H9 (cell line): ENCODE data around the gene DENND5A. TPM values are rescaled to one million over a fixed set of nuclear protein-coding genes. Genes with fewer than 3 reads are reported as not detected.

ENCODE experiments used
- DNase-seq: peaks from one replicate; pipeline ENCODE4 v3.0.0-alpha.2; 2017
- H2AFZ ChIP-seq: one replicate; pipeline ENCODE4 v1.6.1; 2013; ENCODE audit warnings: mild to moderate bottlenecking, low read length, control low read depth, moderate library complexity
- H2AK5ac ChIP-seq: 2 replicates; pipeline ENCODE4 v1.6.1; 2013; ENCODE audit warnings: low read length, control low read depth, mixed read lengths; ENCODE audit not compliant: insufficient read length
- H2BK120ac ChIP-seq: one replicate; pipeline ENCODE4 v1.6.1; 2013; ENCODE audit warnings: low read depth, mild to moderate bottlenecking, low read length, control low read depth, inconsistent platforms; ENCODE audit not compliant: poor library complexity, severe bottlenecking
- H2BK12ac ChIP-seq: 2 replicates; pipeline ENCODE4 v1.6.1; 2013; ENCODE audit warnings: low read length, control low read depth, mixed read lengths, low read depth; ENCODE audit not compliant: insufficient read length
- H2BK15ac ChIP-seq: 2 replicates; pipeline ENCODE4 v1.6.1; 2013; ENCODE audit warnings: low read depth, low read length, control low read depth
- H2BK20ac ChIP-seq: one replicate; pipeline ENCODE4 v1.6.1; 2013; ENCODE audit warnings: low read depth, mild to moderate bottlenecking, low read length, control low read depth, inconsistent platforms; ENCODE audit not compliant: poor library complexity, severe bottlenecking
- H2BK5ac ChIP-seq: 2 replicates; pipeline ENCODE4 v1.6.1; 2013; ENCODE audit warnings: low read length, control low read depth, mixed read lengths; ENCODE audit not compliant: insufficient read length
- H3K14ac ChIP-seq: 2 replicates; pipeline ENCODE4 v1.6.1; 2013; ENCODE audit warnings: low read length, control low read depth; ENCODE audit not compliant: insufficient read depth
- H3K18ac ChIP-seq: 2 replicates; pipeline ENCODE4 v1.6.1; 2013; ENCODE audit warnings: low read depth, mild to moderate bottlenecking, mixed read lengths, low read length, control low read depth; ENCODE audit not compliant: insufficient read length
- H3K23ac ChIP-seq: 2 replicates; pipeline ENCODE4 v1.6.1; 2013; ENCODE audit warnings: low read length, control low read depth, mixed read lengths, low read depth; ENCODE audit not compliant: insufficient read length
- H3K23me2 ChIP-seq: 2 replicates; pipeline ENCODE4 v1.6.1; 2013; ENCODE audit warnings: low read depth, mild to moderate bottlenecking, mixed read lengths, low read length, control low read depth; ENCODE audit not compliant: insufficient read length, poor library complexity, severe bottlenecking
- H3K27ac ChIP-seq: 2 replicates; pipeline ENCODE4 v1.5.1; 2013; ENCODE audit warnings: low read length, control low read depth, mixed read lengths, low read depth; ENCODE audit not compliant: insufficient read length
- H3K27me3 ChIP-seq: 2 replicates; pipeline ENCODE4 v1.6.1; 2013; ENCODE audit warnings: low read length, control low read depth, inconsistent platforms; ENCODE audit not compliant: insufficient read depth
- H3K4ac ChIP-seq: 2 replicates; pipeline ENCODE4 v1.6.1; 2013; ENCODE audit warnings: low read depth, mild to moderate bottlenecking, control low read depth, inconsistent platforms, low read length, moderate library complexity
- H3K4me1 ChIP-seq: 2 replicates; pipeline ENCODE4 v1.6.1; 2013; ENCODE audit warnings: low read length, control low read depth, inconsistent platforms; ENCODE audit not compliant: insufficient read depth
- H3K4me2 ChIP-seq: 2 replicates; pipeline ENCODE4 v1.6.1; 2013; ENCODE audit warnings: low read length, control low read depth, mixed read lengths; ENCODE audit not compliant: insufficient read length, insufficient read depth
- H3K56ac ChIP-seq: 2 replicates; pipeline ENCODE4 v1.6.1; 2013; ENCODE audit warnings: low read depth, mild to moderate bottlenecking, mixed read lengths, low read length, control low read depth; ENCODE audit not compliant: insufficient read length
- H3K79me1 ChIP-seq: 2 replicates; pipeline ENCODE4 v1.6.1; 2013; ENCODE audit warnings: low read depth, mild to moderate bottlenecking, moderate library complexity, low read length, control low read depth, inconsistent platforms; ENCODE audit not compliant: insufficient read depth, poor library complexity, severe bottlenecking
- H3K79me2 ChIP-seq: 2 replicates; pipeline ENCODE4 v1.6.1; 2013; ENCODE audit warnings: low read length, control low read depth, inconsistent platforms; ENCODE audit not compliant: insufficient read depth
- H3K9ac ChIP-seq: 2 replicates; pipeline ENCODE4 v1.6.1; 2013; ENCODE audit warnings: low read length, control low read depth, mixed read lengths; ENCODE audit not compliant: insufficient read length; ENCODE audit errors: extremely low read depth
- H3K9me3 ChIP-seq: one replicate; pipeline ENCODE4 v1.6.1; 2013; ENCODE audit warnings: low read depth, low read length, inconsistent platforms; ENCODE audit not compliant: control insufficient read depth
- H3T11ph ChIP-seq: one replicate; pipeline ENCODE4 v1.6.1; 2013; ENCODE audit warnings: mild to moderate bottlenecking, low read length, control low read depth, inconsistent platforms
- H4K20me1 ChIP-seq: one replicate; pipeline ENCODE4 v1.6.1; 2013; ENCODE audit not compliant: control insufficient read depth, insufficient read length, insufficient read depth
- H4K5ac ChIP-seq: 2 replicates; pipeline ENCODE4 v1.6.1; 2013; ENCODE audit warnings: low read depth, mild to moderate bottlenecking, mixed read lengths, low read length, control low read depth; ENCODE audit not compliant: insufficient read length
- H4K8ac ChIP-seq: replicated peaks from 2 replicates; pipeline ENCODE4 v1.6.1; 2013; ENCODE audit warnings: low read length, control low read depth, mixed read lengths, low read depth; ENCODE audit not compliant: insufficient read length
- H4K91ac ChIP-seq: 2 replicates; pipeline ENCODE4 v1.6.1; 2013; ENCODE audit warnings: low read depth, mild to moderate bottlenecking, moderate library complexity, mixed read lengths, low read length, control low read depth; ENCODE audit not compliant: insufficient read length
- H3K27ac Mint-ChIP-seq, 3 experiments: 2 replicates in 2 of 3; 3 replicates in 1 of 3; pipeline ENCODE4 v1.8.0; 2020 to 2021; ENCODE audit warnings: mixed read lengths in 3 of 3, mild to moderate bottlenecking in 1 of 3, moderate library complexity in 1 of 3
- H3K27me3 Mint-ChIP-seq: 2 replicates; pipeline ENCODE4 v1.8.0; 2021; ENCODE audit warnings: low read depth, mild to moderate bottlenecking, moderate library complexity, mixed read lengths
- H3K36me3 Mint-ChIP-seq, 3 experiments: 2 replicates in 2 of 3; 3 replicates in 1 of 3; pipeline ENCODE4 v1.8.0; 2020 to 2021; ENCODE audit warnings: low read depth in 3 of 3, mixed read lengths in 3 of 3; ENCODE audit not compliant: insufficient read depth in 1 of 3
- H3K4me1 Mint-ChIP-seq, 2 experiments: 2 replicates each; pipeline ENCODE4 v1.8.0; 2020; ENCODE audit warnings: mixed read lengths in 2 of 2
- H3K4me3 Mint-ChIP-seq, 2 experiments: 2 replicates in 1 of 2; 3 replicates in 1 of 2; pipeline ENCODE4 v1.8.0; 2020 to 2021; ENCODE audit warnings: mild to moderate bottlenecking in 2 of 2, mixed read lengths in 2 of 2, moderate library complexity in 1 of 2
- H3K9me3 Mint-ChIP-seq, 2 experiments: 2 replicates in 1 of 2; 3 replicates in 1 of 2; pipeline ENCODE4 v1.8.0; 2020; ENCODE audit warnings: mild to moderate bottlenecking in 2 of 2, mixed read lengths in 2 of 2, moderate library complexity in 1 of 2
- WGBS: extraction: QIAGEN DNeasy Blood & Tissue Kit; methylation state at CpG from one replicate; pipeline ENCODE4 v1.1.7; 2013; ENCODE audit warnings: missing lambda C conversion rate, low lambda C conversion rate, mixed read lengths; ENCODE audit not compliant: insufficient read length; ENCODE audit errors: extremely low coverage; 5-methylcytosine and 5-hydroxymethylcytosine counted together
- total RNA-seq: library from RNA; stranded (reverse); gene quantifications from 2 replicates; pipeline ENCODE4 v1.2.1, GENCODE V29; 2021
- TF ChIP-seq, protein P1 (sequence below): fragments of 200-600 bp; sonication (generic); conservative IDR thresholded peaks from 3 replicates; pipeline ENCODE4 v1.8.0; 2021; ENCODE audit warnings: antibody characterized with exemption, mild to moderate bottlenecking

The DENND5A gene
- total RNA-seq, 1 experiment from 2014 or later, result 59.6 TPM

DNA sequence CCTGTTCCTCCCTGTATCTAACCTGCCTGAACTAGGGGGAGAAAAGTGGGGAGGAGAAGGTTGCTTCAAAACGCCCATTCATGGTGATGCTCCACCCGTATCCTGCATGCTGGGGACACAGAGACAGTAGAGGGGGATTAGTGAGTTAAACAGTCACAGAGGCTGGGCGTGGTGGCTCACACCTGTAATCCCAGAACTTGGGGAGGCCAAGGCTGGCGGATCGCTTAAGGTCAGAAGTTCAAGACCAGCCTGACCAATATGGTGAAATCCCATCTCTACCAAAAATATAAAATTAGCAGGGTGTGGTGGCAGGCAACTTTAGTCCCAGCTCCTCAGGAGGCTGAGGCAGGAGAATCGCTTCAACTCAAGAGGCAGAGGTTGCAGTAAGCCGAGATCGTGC lies 1.8 kb upstream of the DENND5A start:
- peaks cover 11% of the 10 kb centered on the region; the same call in 1 of the 2 replicates for H3K79me2 ChIP-seq
- no peak overlapping the region for H3K23ac ChIP-seq
- H2BK120ac ChIP-seq, result no peak overlapping the region
- TF ChIP-seq, protein P1, sequence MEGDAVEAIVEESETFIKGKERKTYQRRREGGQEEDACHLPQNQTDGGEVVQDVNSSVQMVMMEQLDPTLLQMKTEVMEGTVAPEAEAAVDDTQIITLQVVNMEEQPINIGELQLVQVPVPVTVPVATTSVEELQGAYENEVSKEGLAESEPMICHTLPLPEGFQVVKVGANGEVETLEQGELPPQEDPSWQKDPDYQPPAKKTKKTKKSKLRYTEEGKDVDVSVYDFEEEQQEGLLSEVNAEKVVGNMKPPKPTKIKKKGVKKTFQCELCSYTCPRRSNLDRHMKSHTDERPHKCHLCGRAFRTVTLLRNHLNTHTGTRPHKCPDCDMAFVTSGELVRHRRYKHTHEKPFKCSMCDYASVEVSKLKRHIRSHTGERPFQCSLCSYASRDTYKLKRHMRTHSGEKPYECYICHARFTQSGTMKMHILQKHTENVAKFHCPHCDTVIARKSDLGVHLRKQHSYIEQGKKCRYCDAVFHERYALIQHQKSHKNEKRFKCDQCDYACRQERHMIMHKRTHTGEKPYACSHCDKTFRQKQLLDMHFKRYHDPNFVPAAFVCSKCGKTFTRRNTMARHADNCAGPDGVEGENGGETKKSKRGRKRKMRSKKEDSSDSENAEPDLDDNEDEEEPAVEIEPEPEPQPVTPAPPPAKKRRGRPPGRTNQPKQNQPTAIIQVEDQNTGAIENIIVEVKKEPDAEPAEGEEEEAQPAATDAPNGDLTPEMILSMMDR, result no peak
- no peak overlapping the region for H3K14ac ChIP-seq
- H3K27me3 ChIP-seq, result no peaks in the 10 kb centered on the region
- peaks cover 3% of the 10 kb centered on the region for H3K79me1 ChIP-seq
- H3K56ac ChIP-seq, result no peak overlapping the region
- peak overlapping the region; percentile 84 for H2BK12ac ChIP-seq
- no peak overlapping the region for H2AFZ ChIP-seq
- no peak overlapping the region for H4K91ac ChIP-seq
- H2BK20ac ChIP-seq, result no peak overlapping the region
- H3K4ac ChIP-seq, result no peak overlapping the region
- no peak overlapping the region for H4K5ac ChIP-seq
- no CpG with 5 or more reads among the region's 8 CpGs for WGBS
- peaks cover 2% of the 10 kb centered on the region for H3K27me3 Mint-ChIP-seq
- H3K9ac ChIP-seq, result no peak overlapping the region
- H3K23me2 ChIP-seq, result peaks cover 14% of the 10 kb centered on the region
- peaks cover 5% of the 10 kb centered on the region; the same call in 1 of the 2 replicates for H3K4me1 ChIP-seq
- no peak for DNase-seq
- H3K36me3 Mint-ChIP-seq, result peaks cover 0 to 6% (median 0%) of the 10 kb centered on the region in 3 experiments; a peak in 1 of 7 replicates
- peak overlapping the region; percentile 65 for H2AK5ac ChIP-seq
- H4K20me1 ChIP-seq, result no peaks in the 10 kb centered on the region
- H3T11ph ChIP-seq, result no peak overlapping the region
- H3K27ac Mint-ChIP-seq, result no peak overlapping the region
- H3K4me3 Mint-ChIP-seq, result no peak overlapping the region; a peak in 1 of 5 replicates
- H3K4me2 ChIP-seq, result no peak overlapping the region
- no peak overlapping the region for H2BK15ac ChIP-seq
- no peak overlapping the region for H3K18ac ChIP-seq
- no peak overlapping the region for H2BK5ac ChIP-seq
- H4K8ac ChIP-seq, result no peak overlapping the region
- no peaks in the 10 kb centered on the region for H3K9me3 ChIP-seq
- H3K4me1 Mint-ChIP-seq, result peaks cover 28 to 32% of the 10 kb centered on the region in 2 experiments
- H3K27ac ChIP-seq, result no peak overlapping the region
- peaks cover 0 to 4% of the 10 kb centered on the region in 2 experiments; a peak in 2 of 5 replicates for H3K9me3 Mint-ChIP-seq
